HG03469 (cell line): ENCODE measurements around the gene AFF4.
A peak's percentile ranks its signal among the peaks of the same experiment; 100 is the strongest.
"Not testable (repeated sequence)": the region's sequence is repeated elsewhere in the genome, so short reads cannot be mapped to it uniquely, and the experiment has no call there.

Source experiments
- ATAC-seq: cut with Tn5 transposase; IDR thresholded peaks from one replicate; pipeline ENCODE4 v1.9.1; 2021; ENCODE audit warnings: mild to moderate bottlenecking, moderate library complexity, moderate number of reproducible peaks; ENCODE audit not compliant: unreplicated experiment

AFF4 gene, protein sequence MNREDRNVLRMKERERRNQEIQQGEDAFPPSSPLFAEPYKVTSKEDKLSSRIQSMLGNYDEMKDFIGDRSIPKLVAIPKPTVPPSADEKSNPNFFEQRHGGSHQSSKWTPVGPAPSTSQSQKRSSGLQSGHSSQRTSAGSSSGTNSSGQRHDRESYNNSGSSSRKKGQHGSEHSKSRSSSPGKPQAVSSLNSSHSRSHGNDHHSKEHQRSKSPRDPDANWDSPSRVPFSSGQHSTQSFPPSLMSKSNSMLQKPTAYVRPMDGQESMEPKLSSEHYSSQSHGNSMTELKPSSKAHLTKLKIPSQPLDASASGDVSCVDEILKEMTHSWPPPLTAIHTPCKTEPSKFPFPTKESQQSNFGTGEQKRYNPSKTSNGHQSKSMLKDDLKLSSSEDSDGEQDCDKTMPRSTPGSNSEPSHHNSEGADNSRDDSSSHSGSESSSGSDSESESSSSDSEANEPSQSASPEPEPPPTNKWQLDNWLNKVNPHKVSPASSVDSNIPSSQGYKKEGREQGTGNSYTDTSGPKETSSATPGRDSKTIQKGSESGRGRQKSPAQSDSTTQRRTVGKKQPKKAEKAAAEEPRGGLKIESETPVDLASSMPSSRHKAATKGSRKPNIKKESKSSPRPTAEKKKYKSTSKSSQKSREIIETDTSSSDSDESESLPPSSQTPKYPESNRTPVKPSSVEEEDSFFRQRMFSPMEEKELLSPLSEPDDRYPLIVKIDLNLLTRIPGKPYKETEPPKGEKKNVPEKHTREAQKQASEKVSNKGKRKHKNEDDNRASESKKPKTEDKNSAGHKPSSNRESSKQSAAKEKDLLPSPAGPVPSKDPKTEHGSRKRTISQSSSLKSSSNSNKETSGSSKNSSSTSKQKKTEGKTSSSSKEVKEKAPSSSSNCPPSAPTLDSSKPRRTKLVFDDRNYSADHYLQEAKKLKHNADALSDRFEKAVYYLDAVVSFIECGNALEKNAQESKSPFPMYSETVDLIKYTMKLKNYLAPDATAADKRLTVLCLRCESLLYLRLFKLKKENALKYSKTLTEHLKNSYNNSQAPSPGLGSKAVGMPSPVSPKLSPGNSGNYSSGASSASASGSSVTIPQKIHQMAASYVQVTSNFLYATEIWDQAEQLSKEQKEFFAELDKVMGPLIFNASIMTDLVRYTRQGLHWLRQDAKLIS

DNA sequence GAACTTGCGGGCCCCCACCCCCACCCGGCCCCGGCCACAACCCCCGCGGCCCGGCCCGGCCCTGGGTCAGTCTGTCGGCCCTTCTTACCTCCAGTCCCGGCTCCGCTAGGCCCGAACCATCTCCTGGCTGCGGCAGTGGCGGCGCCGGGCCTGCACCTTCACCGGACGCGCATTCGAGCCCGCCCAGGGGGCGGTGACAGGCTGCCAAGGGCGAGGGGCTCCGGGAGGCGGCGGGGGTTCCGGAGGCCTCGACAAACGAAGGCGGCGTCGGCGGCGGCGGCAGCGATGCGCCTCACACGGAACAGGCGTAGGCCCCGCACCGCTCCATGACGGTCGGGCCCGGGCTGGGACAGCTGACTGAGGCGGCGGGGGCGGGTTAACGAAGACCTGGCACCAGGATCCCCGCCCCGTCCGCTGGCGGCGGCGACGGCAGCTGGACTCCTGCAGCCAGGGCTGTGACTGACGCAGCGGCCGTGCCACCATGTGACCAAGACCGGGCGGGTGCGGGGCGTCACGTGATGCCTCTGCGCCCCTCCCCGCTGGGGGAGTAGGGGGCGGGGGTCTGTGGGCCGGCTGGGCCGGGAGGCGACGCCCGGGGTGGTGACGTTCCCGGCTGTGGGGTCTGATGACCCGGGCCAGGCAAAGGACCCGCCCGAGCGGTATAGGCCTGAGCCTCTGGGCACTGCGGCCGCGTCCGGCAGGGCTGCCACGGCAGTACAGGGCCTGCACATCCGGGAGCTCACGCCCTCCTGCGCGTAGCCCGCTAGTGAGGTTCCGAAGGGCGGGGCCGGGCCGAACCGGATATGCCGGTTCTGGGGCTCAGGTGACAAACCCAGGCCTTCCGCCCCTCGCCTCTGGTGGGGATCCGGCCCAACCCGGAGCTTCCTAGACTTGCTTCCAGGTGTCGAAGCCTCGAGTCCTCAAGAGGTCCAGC, at the start of gene AFF4:
Gene AFF4 (minus strand): TSS at position 464 of the 934 bp plus-strand sequence. CDS start 26,445 bp downstream, outside the sequence.
- ATAC-seq = peak; percentile 88

DNA sequence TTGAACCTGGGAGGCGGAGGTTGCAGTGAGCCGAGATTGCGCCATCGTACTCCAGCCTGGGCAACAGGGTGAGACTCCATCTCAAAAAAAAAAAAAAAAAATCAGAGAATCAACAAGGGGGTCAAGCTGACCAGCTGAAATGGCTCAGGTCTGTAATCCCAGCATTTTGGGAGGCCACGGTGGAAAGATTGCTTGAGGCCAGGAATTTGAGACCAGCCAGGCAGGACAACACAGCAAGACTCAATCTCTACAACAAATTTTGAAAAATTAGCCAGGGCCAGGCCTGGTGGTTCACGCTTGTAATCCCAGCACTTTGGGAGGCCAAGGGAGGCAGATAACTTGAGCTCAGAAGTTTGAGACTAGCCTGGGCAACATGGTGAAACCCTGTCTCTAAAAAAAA, 45.0 kb upstream of the AFF4 start:
- ATAC-seq = not testable (repeated sequence)

DNA sequence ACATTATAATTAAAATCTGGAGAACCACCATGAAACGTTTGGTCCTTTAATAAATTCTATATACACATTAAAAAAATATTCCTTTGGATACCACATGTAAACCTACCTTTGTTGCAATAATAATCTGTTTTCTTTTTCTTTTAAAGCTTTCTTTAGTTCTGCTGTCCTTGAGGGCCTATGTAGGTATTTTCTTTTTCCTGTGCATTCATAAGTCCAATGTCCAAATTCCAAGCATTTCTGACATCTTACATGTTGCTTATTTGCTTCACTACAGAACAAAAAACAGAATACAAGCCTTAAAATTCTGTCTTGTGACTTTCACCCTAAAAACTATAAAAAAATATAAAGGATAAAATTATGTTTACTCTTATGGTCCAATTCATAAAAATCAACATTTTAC, 43.2 kb upstream of the AFF4 start:
- no peak for ATAC-seq

DNA sequence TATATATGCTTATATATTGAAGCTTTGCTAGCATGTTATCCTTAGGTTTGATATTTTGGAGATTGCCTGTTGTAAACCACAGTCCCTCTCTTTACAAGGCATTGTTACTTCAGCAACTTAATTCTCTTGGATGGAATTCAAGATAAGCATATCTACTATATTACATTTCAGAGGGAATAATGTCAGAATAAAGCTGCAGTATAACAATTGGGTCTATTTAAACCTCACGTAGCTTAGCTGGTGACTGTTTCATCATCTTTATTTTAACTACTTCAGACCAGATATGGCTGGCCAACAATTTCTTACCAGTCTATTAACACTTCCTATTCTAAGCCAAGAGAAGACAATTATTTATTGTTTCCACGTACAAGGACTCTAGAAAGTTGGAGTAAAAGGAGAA, 35.8 kb upstream of the AFF4 start:
- no peak for ATAC-seq

DNA sequence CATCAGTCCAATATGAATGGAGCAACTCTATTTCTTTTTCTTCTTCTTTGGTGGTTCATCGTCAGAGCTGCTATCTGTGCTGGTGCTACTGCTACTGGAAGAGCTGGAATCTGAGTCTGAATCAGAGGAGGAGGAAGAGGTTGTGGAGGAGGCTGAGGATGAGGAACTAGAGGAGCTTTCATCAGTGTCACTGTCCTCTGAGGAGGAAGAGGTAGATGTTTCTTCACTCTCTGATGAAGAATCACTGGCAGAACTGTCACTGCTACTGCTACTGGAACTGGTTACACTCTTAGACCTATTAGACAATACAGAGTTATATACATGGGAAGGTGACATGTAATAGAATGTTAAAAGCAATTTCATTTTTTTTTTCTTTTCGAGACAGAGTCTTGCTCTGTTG, 35.1 kb upstream of the AFF4 start:
- no peak for ATAC-seq

DNA sequence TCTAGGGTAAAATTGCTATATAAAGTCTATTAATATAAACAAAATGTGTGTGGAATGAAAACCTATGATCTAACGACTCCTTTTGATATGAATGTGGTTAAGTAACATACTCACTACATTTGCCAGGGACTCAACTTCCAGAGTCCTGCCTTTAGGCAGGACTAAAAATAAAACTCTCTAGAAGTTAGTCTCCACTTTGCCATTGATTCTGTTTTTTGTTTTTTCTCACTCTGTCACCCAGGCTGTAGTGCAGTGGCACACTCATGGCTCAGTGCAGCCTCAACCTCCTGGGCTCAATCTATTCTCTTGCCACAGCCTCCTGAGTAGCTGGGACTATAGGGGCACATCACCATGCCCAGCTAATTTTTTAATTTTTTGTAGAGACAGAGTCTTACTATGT, 32.9 kb upstream of the AFF4 start:
- ATAC-seq = no peak

DNA sequence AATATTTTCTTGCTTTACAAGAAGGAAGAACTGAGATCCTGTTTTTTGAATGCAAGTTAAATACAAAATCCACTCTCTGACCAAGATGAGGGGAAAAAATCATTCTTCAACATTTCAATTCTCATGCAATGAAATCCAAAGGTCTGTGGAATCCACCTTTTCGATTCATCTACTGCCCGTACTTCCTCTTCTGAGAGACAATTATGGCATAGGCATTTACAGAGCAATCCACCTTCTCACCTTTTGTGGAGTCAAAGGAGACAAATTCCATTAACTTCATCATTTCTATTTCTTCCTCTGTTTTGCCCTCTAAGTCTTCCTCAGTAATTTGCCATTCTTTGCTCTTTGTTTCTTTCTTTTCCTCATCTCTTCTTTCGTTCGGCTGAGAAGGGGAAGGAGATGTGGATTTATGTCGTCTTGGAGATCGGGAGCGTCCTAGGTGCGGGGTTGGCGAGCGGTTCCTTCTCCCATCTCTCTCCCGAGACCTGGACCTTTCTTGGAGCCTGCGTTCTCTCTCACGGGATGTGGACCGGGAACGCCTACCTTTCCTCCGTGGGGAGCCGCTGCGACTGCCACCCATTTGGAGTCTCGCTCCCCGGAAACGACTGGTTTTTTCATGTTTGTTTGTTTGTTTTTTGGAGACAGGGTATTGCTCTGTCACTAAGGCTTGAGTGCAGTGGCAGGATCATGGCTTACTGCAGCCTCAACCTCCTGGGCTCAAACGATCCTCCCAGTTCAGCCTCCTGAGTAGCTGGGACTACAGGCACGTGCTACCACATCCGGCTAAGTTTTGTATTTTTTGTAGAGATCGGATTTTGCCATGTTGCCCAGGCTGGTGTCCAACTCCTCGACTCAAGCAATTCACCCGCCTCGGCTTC, 24.3 kb upstream of the AFF4 start:
- no peak for ATAC-seq

DNA sequence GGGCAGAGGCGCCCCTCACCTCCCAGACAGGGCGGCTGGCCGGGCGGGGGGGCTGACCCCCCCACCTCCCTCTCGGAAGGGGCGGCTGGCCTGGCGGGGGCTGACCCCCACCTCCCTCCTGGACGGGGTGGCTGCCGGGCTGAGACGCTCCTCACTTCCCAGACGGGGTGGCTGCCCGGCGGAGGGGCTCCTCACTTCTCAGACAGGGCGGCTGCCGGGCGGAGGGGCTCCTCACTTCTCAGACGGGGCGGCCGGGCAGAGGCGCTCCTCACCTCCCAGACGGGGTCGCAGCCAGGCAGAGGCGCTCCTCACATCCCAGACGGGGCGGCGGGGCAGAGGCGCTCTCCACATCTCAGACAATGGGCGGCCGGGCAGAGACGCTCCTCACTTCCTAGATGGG, 19.5 kb upstream of the AFF4 start:
- ATAC-seq = not testable (repeated sequence)

DNA sequence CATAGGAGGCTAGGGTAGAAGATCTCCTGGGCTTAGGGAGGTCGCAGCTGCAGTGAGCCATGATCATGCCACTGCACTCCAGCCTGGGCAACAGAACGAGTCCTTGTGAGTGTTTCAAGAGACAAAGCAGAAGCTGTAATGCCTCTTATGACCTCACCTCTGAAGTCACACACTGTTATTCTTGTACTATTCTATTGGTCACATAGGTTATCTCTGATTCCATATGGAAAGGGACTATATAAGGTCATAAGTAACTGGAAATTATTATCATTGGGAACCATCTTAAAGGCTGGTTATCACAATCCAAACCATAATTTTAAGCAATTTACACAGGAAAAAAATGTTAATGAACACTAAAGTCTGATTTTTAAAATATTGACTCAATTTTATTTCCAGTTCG, 17.9 kb upstream of the AFF4 start:
- no peak for ATAC-seq

DNA sequence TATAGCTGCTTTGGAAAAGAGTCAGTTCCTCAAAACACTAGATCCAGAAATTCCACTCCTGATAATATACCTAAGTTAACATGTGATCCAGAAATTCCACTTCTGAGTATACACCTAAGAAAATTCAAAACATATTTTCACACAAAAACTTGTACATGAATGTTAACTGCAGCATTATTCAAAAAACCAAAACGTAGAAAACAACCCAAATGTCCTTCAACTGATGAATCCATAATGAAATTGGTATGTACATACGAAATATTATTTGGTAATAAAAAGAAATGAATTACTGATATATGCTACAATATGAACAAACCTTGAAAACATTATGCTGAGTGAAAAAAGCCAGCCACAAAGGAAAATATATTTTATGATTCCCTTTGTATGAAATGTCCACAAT, 16.5 kb upstream of the AFF4 start:
- ATAC-seq = no peak

DNA sequence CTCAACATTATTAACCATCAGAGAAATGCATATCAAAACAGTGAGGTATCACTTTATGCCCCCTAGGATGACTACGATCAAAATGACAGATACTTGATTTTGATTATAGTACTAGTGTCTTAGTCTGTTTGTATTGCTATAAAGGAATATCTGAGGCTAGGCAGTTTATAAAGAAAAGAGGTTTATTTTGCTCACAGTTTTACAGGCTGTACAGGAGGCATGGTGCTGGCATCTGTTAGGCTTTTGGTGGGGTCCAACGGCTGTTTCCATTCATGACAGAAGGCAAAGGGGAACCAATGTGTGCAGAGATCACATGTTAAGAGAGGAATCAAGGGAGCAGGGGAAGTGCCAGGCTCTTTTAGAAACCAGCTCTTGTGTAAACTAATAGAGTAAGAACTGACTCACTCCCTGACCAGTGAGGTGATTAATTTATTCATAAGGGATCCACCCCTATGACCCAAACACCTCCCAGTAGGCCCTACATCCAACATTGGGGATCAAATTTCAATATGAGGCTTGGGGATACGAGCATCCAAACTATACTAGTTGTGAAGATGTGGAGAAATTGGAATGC, 16.0 kb upstream of the AFF4 start:
- no peak for ATAC-seq

DNA sequence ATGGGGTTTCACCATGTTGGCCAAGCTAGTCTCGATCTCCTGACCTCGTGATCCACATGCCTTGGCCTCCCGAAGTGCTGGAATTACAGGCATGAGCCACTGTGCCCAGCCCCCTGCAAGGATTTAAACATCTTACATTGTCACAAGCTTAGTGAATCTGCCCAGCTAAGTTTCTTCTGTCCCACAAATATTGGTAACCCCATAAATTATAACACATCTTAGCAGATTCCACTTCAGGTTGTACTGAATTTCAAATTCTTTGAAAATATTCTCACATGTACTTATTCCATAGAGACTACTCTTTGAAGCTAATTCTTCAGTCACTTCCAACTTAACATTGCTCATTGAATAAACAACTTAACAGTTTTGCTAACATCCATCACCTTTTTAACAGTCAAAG, 13.4 kb upstream of the AFF4 start:
- ATAC-seq = no peak

DNA sequence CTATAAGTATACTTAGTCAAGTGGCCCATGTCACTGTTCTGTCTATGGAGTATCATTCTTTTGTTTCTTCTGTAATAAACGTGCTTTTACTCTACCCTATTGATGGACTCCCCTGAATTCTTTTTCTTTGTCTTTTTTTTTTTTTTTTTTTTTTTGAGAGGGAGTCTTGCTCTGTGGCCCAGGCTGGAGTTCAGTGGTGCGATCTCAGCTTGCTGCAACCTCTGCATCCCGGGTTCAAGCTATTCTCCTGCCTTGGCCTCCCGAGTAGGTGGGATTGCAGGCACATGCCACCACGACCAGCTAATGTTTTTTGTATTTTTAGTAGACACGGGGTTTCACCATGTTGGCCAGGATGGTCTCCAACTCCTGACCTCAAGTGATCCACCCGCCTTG, 9.0 kb upstream of the AFF4 start:
- ATAC-seq = not testable (repeated sequence)

DNA sequence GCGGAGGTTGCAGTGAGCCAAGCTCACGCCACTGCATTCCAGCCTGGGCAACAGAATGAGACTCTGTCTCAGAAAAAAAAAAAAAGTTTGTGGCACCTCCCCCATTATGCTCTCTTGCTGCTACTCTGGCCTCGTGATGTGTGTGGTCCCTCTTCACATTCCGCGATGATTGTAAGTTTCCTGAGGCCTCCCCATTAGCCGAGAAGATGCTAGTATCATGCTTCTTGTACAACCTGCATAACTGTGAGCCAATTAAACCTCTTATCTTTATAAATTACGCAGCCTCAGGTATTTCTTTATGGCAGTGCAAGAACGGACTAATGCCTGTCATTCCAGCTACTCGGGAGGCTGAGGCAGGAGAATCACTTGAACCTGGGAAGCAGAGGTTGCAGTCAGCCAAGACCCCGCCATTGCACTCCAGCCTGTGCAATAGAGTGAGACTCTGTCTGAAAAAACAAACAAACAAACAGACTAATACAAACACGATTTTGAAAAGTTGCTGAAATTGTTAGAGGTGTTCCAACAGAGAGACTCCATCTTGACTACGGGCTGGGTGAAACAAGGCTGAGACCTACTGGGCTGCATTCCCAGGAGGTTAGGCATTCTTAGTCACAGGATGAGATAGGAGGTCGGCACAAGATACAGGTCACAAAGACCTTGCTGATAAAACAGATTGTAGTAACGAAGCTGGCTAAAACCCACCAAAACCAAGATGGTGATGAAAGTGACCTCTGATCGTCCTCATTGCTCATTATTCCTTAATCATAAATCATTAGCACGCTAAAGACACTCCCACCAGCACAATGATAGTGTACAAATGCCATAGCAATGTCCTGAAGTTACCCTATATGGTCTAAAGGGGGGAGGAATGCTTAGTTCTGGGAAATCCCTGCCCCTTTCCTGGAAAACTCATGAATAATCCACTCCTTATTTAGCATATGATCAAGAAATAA, 8.3 kb upstream of the AFF4 start:
- no peak for ATAC-seq

DNA sequence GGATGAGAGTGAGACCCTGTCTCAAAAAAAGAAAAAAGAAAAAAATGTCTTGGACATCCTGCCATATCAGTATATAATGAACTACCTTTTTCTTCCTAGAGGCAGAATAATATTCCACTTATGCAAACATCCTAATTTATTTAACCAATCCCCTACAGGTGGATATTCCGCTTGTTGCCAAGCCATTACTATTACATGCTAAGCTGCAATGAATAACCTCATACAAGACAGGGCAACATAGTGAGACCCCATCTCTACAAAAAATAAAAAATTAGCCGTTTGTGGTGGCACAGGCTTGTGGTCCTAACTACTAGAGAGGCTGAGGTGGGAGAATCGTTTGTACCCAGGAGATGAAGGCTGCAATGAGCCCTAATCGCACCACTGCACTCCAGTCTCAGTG, 1.7 kb upstream of the AFF4 start:
- no peak for ATAC-seq

DNA sequence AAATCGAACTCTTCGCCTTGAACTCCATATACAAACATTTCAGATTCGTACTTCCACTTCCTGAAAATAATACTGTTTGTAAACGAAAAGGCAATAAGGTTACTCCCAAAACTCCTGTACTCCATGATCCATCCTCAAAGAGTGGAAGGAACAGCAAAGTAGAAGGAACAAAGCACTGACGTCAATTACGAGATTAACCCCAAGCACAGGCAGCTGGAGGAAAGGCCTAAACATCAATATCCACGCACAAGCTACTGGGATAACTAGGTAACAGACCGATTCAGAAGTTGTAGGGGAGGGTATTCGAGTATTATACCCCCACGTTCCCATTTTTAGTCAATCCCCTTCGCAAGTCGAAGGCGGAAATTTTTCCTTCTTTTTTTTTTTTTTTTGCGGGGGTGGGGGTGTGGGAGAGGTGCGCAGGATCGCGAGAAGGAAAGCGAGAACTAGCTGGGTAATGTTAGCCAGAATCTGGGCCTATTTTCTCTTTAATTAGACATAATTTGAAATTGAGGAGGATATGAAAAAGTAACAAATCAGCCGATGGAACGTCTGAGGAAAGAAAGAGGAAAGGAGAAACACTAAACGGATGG, 909 bp downstream of the AFF4 start:
- no peak for ATAC-seq

DNA sequence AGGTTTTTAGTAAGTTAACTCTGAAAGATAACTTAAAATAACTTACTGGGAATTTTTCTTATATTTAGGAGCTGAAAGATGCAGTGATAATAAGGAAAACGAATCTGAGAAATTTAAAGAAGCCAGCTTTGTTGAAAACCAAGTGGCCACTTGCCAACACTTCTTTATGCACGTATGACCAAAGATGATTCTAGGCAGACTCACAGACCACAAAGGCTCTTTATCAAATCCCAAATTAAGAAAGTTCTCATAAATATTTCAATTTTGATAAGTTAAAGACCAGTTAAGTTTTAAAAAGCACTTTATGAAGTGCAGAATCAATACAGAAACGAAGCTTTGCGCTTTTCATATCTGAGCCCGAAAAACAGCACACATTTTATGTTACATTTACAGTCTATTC, 1.5 kb downstream of the AFF4 start:
- no peak for ATAC-seq
